Endodermal cell (in vitro differentiated cells): Measurements from ENCODE around the gene IGLL5. TPM values are rescaled to one million over a fixed set of nuclear protein-coding genes. Genes with fewer than 3 reads are reported as not detected.

Source experiments
- DNase-seq: peaks from one replicate; pipeline ENCODE4 v3.0.0-alpha.2; 2017
- H3K27ac ChIP-seq: 2 replicates; pipeline ENCODE4 v1.5.1; 2013; ENCODE audit warnings: mild to moderate bottlenecking, low read depth, low read length, moderate library complexity
- H3K27me3 ChIP-seq: 2 replicates; pipeline ENCODE4 v1.6.1; 2013; ENCODE audit warnings: mild to moderate bottlenecking, low read length, moderate library complexity; ENCODE audit not compliant: insufficient read depth, control insufficient read depth, poor library complexity, severe bottlenecking
- H3K36me3 ChIP-seq: 2 replicates; pipeline ENCODE4 v1.7.0; 2013; ENCODE audit warnings: mild to moderate bottlenecking, low read length, moderate library complexity; ENCODE audit not compliant: control insufficient read depth, insufficient read depth
- H3K4me1 ChIP-seq: one replicate; pipeline ENCODE4 v1.7.0; 2013; ENCODE audit warnings: low read length; ENCODE audit not compliant: control insufficient read depth, insufficient read depth
- H3K4me3 ChIP-seq: 2 replicates; pipeline ENCODE4 v1.5.1; 2013; ENCODE audit warnings: mild to moderate bottlenecking, low read length, moderate library complexity
- H3K9ac ChIP-seq: 2 replicates; pipeline ENCODE4 v1.6.1; 2013; ENCODE audit warnings: mild to moderate bottlenecking, low read length, moderate library complexity; ENCODE audit not compliant: poor library complexity, severe bottlenecking; ENCODE audit errors: extremely low read depth
- H3K9me3 ChIP-seq: 2 replicates; pipeline ENCODE4 v1.6.1; 2013; ENCODE audit warnings: mild to moderate bottlenecking, low read length, moderate library complexity; ENCODE audit not compliant: control insufficient read depth
- H3K27ac Mint-ChIP-seq: 2 replicates; pipeline ENCODE4 v1.8.0; 2020; ENCODE audit warnings: mixed read lengths
- H3K27me3 Mint-ChIP-seq: 2 replicates; pipeline ENCODE4 v1.8.0; 2021; ENCODE audit warnings: mild to moderate bottlenecking, mixed read lengths; ENCODE audit not compliant: insufficient read depth
- H3K36me3 Mint-ChIP-seq: 2 replicates; pipeline ENCODE4 v1.8.0; 2020; ENCODE audit warnings: low read depth, mixed read lengths
- H3K4me1 Mint-ChIP-seq: 2 replicates; pipeline ENCODE4 v1.8.0; 2020; ENCODE audit warnings: mixed read lengths
- H3K4me3 Mint-ChIP-seq: 2 replicates; pipeline ENCODE4 v1.8.0; 2020; ENCODE audit warnings: mild to moderate bottlenecking, moderate library complexity, mixed read lengths
- H3K9me3 Mint-ChIP-seq: 2 replicates; pipeline ENCODE4 v1.8.0; 2020; ENCODE audit warnings: mild to moderate bottlenecking, mixed read lengths
- CTCF ChIP-seq: fragments of 200-600 bp; sonication (generic); conservative IDR thresholded peaks from 2 replicates; pipeline ENCODE4 v1.5.0; 2021; ENCODE audit warnings: antibody characterized with exemption, mild to moderate bottlenecking
- WGBS, 2 experiments: methylation state at CpG; one replicate each; pipeline versions ENCODE4 v1.1.5 to v1.1.7; 2013; ENCODE audit warnings: missing lambda C conversion rate in 2 of 2, mixed read lengths in 1 of 2; ENCODE audit not compliant: insufficient coverage in 1 of 2, insufficient read length in 1 of 2; 5-methylcytosine and 5-hydroxymethylcytosine counted together
- total RNA-seq, 2 donors: library from RNA; stranded (reverse); fragmentation: NEBNext Ultra II Directional in 1 of 2; extraction: Animal tissue kit (Norgen Biotek cat#: 25700) in 1 of 2; gene quantifications; 2 replicates in 1 of 2; 3 replicates in 1 of 2; pipeline ENCODE4 v1.2.1, GENCODE V29; 2021

Gene IGLL5
- total RNA-seq, 2 donors from 2014 or later: not detected

DNA sequence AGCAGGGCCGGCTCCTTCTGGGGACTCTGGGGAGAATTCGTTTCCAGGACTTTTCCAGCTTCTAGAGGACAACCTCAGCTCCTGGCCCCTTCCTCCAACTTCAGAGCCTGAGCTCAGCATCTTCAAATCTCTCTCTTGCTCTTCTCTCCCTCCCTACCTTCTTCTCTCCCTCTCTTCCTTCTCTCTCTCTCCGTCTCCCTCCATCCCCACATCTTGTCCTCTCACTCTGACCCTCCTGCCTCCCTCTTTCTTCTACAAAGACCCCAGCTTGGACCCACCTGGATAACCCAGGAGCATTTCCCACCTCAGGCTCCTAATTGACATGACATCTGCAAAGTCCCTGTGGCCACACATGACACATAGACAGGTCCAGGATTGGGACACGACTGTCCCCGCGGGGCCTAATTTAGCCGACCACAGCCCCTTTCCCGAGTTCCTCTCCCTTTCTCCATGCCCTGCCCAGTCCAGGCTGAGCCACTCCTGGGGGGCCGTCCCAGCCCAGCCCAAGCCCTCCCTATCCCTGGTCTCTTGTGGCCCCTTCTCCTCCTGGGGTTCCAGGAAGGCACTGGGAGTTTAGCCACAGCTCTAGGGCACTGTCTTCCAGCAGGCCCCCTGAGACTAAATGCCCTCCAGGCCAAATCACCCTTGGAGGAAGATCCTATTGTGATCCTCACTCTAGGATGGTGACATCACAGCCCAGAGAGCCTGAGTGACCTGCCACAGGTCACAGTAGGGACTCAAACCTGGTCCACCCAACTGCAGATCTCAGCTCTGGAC lies 36.9 kb downstream of the IGLL5 start:
- H3K4me1 ChIP-seq: peaks cover 13% of the 10 kb centered on the region
- H3K9me3 Mint-ChIP-seq: no peaks in the 10 kb centered on the region
- no peaks in the 10 kb centered on the region for H3K9me3 ChIP-seq
- H3K27ac Mint-ChIP-seq: no peak overlapping the region
- no peaks in the 10 kb centered on the region for H3K36me3 ChIP-seq
- WGBS, 2 experiments: 78 to 90% methylated on average over 1 to 9 of the region's 9 CpGs
- H3K4me3 Mint-ChIP-seq: no peak overlapping the region
- peaks cover 27% of the 10 kb centered on the region for H3K4me1 Mint-ChIP-seq
- DNase-seq: no peak
- H3K27me3 Mint-ChIP-seq: peaks cover 16% of the 10 kb centered on the region
- H3K27me3 ChIP-seq: no peaks in the 10 kb centered on the region
- no peak overlapping the region for H3K4me3 ChIP-seq
- TF ChIP-seq CTCF: no peak
- H3K36me3 Mint-ChIP-seq: no peaks in the 10 kb centered on the region
- H3K27ac ChIP-seq: no peak overlapping the region
- H3K9ac ChIP-seq: no peak overlapping the region

DNA sequence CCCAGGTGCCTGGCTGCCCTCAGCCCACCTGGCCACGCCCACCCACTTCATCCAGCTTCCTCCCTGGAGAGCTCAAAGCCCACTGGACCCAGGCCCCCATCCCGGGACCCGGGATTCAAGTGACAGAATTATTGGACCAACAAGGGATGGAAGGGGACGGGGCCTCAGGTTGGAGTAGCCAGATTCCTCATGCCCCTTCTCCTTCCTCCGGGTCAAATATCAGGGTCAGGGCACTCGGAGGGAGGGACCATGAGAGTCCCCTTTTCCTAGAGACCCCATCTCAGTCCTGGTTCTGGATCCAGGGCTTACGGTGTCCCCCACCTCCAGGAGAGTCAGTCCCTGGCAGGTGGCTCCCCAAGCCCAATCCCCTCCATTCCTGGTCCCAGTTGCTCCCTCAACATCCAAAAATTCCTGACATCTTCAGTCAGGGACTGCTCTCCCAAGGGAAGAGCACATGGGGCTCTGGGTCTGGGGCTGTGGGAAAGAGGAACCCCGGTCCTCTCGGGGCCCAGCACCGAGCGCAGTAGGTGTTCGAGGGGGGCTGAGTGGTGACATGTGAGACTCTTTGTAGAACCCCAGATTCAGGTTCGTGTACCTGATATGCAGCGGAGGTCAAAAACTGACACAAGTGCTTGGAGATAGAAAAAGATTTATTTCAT lies 37.7 kb downstream of the IGLL5 start:
- Mint-ChIP-seq H3K4me3 (no peak overlapping the region), H3K9me3 (no peaks in the 10 kb centered on the region), H3K4me1 (peaks cover 27% of the 10 kb centered on the region), H3K36me3 (no peaks in the 10 kb centered on the region), H3K27me3 (peaks cover 16% of the 10 kb centered on the region), H3K27ac (peak overlapping the region; percentile 33)
- Histone ChIP-seq H3K9me3 (no peaks in the 10 kb centered on the region), H3K4me3 (no peak overlapping the region), H3K36me3 (no peaks in the 10 kb centered on the region), H3K9ac (no peak overlapping the region), H3K4me1 (peaks cover 13% of the 10 kb centered on the region), H3K27ac (no peak overlapping the region), H3K27me3 (no peaks in the 10 kb centered on the region)
- no peak for DNase-seq
- TF ChIP-seq CTCF: no peak
- WGBS, 2 experiments: 84 to 91% methylated on average over 8 to 14 of the region's 14 CpGs

- peaks cover 12% of the 10 kb centered on the region for H3K27me3 Mint-ChIP-seq
- H3K4me3 Mint-ChIP-seq: no peak overlapping the region
- no peaks in the 10 kb centered on the region for H3K9me3 Mint-ChIP-seq
- H3K9ac ChIP-seq: no peak overlapping the region
- H3K27ac Mint-ChIP-seq: peak overlapping the region; percentile 33
- peaks cover 13% of the 10 kb centered on the region for H3K4me1 ChIP-seq
- no peaks in the 10 kb centered on the region for H3K27me3 ChIP-seq
- no peak overlapping the region for H3K27ac ChIP-seq
- no peaks in the 10 kb centered on the region for H3K9me3 ChIP-seq
- H3K36me3 Mint-ChIP-seq: no peaks in the 10 kb centered on the region
- TF ChIP-seq CTCF: no peak
- H3K36me3 ChIP-seq: no peaks in the 10 kb centered on the region
- H3K4me1 Mint-ChIP-seq: peaks cover 27% of the 10 kb centered on the region
- 55 to 90% methylated on average over 4 to 8 of the region's 8 CpGs for WGBS, 2 experiments
- no peak overlapping the region for H3K4me3 ChIP-seq
- no peak for DNase-seq
Measured at GRCh38 chr22:22925805-22926369, 38.3 kb downstream of the IGLL5 start.
